Liver (tissue), 9 donors: ENCODE data around the gene IRF2. TPM values are rescaled to one million over a fixed set of nuclear protein-coding genes. Genes with fewer than 3 reads are reported as not detected.

ENCODE experiments used
- DNase-seq: peaks from one replicate; pipeline ENCODE4 v3.0.0-alpha.2; 2017; ENCODE audit warnings: low spot score
- H3K27ac ChIP-seq, 2 donors: one replicate each; pipeline ENCODE4 v1.7.0; 2013; ENCODE audit warnings: inconsistent platforms in 2 of 2, low read length in 2 of 2, control low read depth in 1 of 2, low read depth in 1 of 2, mild to moderate bottlenecking in 1 of 2
- H3K27me3 ChIP-seq, 4 donors: one replicate each; pipeline versions ENCODE4 v1.6.1 to v1.7.0; 2013; ENCODE audit warnings: low read length in 3 of 4, inconsistent platforms in 1 of 4, mild to moderate bottlenecking in 1 of 4, moderate library complexity in 1 of 4; ENCODE audit not compliant: control insufficient read depth in 4 of 4, insufficient read depth in 4 of 4
- H3K36me3 ChIP-seq, 4 donors: one replicate each; pipeline versions ENCODE4 v1.6.1 to v1.7.0; 2013; ENCODE audit warnings: low read length in 3 of 4, mild to moderate bottlenecking in 3 of 4, low read depth in 1 of 4, moderate library complexity in 1 of 4; ENCODE audit not compliant: control insufficient read depth in 4 of 4, insufficient read depth in 3 of 4
- H3K4me1 ChIP-seq, 4 donors: one replicate each; pipeline versions ENCODE4 v1.6.1 to v1.7.0; 2013; ENCODE audit warnings: low read length in 3 of 4, mild to moderate bottlenecking in 3 of 4, moderate library complexity in 1 of 4; ENCODE audit not compliant: control insufficient read depth in 4 of 4, insufficient read depth in 4 of 4
- H3K4me3 ChIP-seq, 3 donors: one replicate each; pipeline versions ENCODE4 v1.6.1 to v1.7.0; 2013; ENCODE audit warnings: low read length in 3 of 3, control low read depth in 1 of 3, low read depth in 1 of 3, mild to moderate bottlenecking in 1 of 3
- H3K9ac ChIP-seq, 2 donors: one replicate each; pipeline ENCODE4 v1.7.0; 2013; ENCODE audit warnings: low read length in 2 of 2, mild to moderate bottlenecking in 2 of 2, moderate library complexity in 2 of 2, control low read depth in 1 of 2, low read depth in 1 of 2
- H3K9me3 ChIP-seq, 4 donors: one replicate each; pipeline versions ENCODE4 v1.6.1 to v1.7.0; 2013; ENCODE audit warnings: low read length in 3 of 4; ENCODE audit not compliant: control insufficient read depth in 4 of 4
- CTCF ChIP-seq: fragments of 150-350 bp; IDR thresholded peaks from 2 replicates; pipeline ENCODE4 v1.5.1; 2017; ENCODE audit warnings: improper control_type of control experiment, low read depth, low read length; ENCODE audit not compliant: missing input control
- EGR1 ChIP-seq, 2 donors: IDR thresholded peaks; 2 replicates each; pipeline ENCODE4 v1.6.1; 2016 to 2018; ENCODE audit warnings: antibody characterized with exemption in 2 of 2, low read depth in 2 of 2
- FOXA1 ChIP-seq: IDR thresholded peaks from 2 replicates; pipeline ENCODE4 v1.6.1; 2016; ENCODE audit warnings: antibody characterized with exemption
- FOXA2 ChIP-seq: IDR thresholded peaks from 2 replicates; pipeline ENCODE4 v1.6.1; 2016; ENCODE audit warnings: antibody characterized with exemption
- GABPA ChIP-seq, 2 donors: IDR thresholded peaks in 1 of 2; conservative IDR thresholded peaks in 1 of 2; 2 replicates each; pipeline ENCODE4 v1.6.1; 2016; ENCODE audit warnings: antibody characterized with exemption in 2 of 2, mild to moderate bottlenecking in 1 of 2, moderate library complexity in 1 of 2
- HNF4A ChIP-seq, 2 donors: conservative IDR thresholded peaks; 2 replicates each; pipeline ENCODE4 v1.6.1; 2016; ENCODE audit warnings: antibody characterized with exemption in 2 of 2, mild to moderate bottlenecking in 2 of 2
- HNF4G ChIP-seq: IDR thresholded peaks from 2 replicates; pipeline ENCODE4 v1.6.1; 2016; ENCODE audit warnings: antibody characterized with exemption
- JUND ChIP-seq, 2 donors: IDR thresholded peaks; 2 replicates each; pipeline ENCODE4 v1.6.1; 2016; ENCODE audit warnings: antibody characterized with exemption in 2 of 2
- MAX ChIP-seq: IDR thresholded peaks from 2 replicates; pipeline ENCODE4 v1.6.1; 2016; ENCODE audit warnings: antibody characterized with exemption
- NR2F2 ChIP-seq: IDR thresholded peaks from 2 replicates; pipeline ENCODE4 v1.6.1; 2016; ENCODE audit warnings: antibody characterized with exemption
- RAD21 ChIP-seq, 2 donors: IDR thresholded peaks; 2 replicates each; pipeline ENCODE4 v1.6.1; 2016; ENCODE audit warnings: antibody characterized with exemption in 2 of 2, mild to moderate bottlenecking in 2 of 2
- RXRA ChIP-seq, 2 donors: IDR thresholded peaks; 2 replicates each; pipeline ENCODE4 v1.6.1; 2017 to 2018; ENCODE audit warnings: antibody characterized with exemption in 2 of 2, mild to moderate bottlenecking in 1 of 2
- SP1 ChIP-seq: IDR thresholded peaks from 2 replicates; pipeline ENCODE4 v1.6.1; 2018; ENCODE audit warnings: antibody characterized with exemption, mild to moderate bottlenecking
- TAF1 ChIP-seq: conservative IDR thresholded peaks from 2 replicates; pipeline ENCODE4 v1.6.1; 2016; ENCODE audit warnings: antibody characterized with exemption, mild to moderate bottlenecking
- WGBS: extraction: QIAGEN DNeasy Blood & Tissue Kit; methylation state at CpG from one replicate; pipeline ENCODE4 v1.1.7; 2013; 5-methylcytosine and 5-hydroxymethylcytosine counted together
- polyA plus RNA-seq, 2 donors: library from polyadenylated mRNA; stranded (reverse) in 1 of 2; unstranded in 1 of 2; fragments of 200-250 nt in 1 of 2; fragments of >200 nt in 1 of 2; fragmentation: Nextera tagmentation in 1 of 2; extraction: Ambion mirVana in 1 of 2; gene quantifications; one replicate each; pipeline versions ENCODE4 v1.2.1 to v1.2.3, GENCODE V29; 2013 to 2015
- total RNA-seq, 2 donors: library from RNA; depleted of rRNA; stranded (reverse); fragments of >200 nt; gene quantifications; one replicate each; pipeline ENCODE4 v1.2.3, GENCODE V29; 2014
- TF ChIP-seq, protein P1 (sequence below): IDR thresholded peaks from 2 replicates; pipeline ENCODE4 v1.6.1; 2016; ENCODE audit warnings: antibody characterized with exemption
- TF ChIP-seq, protein P2 (sequence below): IDR thresholded peaks from 2 replicates; pipeline ENCODE4 v1.6.1; 2016; ENCODE audit warnings: antibody characterized with exemption, mild to moderate bottlenecking
- TF ChIP-seq, protein P3 (sequence below): IDR thresholded peaks from 2 replicates; pipeline ENCODE4 v1.6.1; 2016; ENCODE audit warnings: antibody characterized with exemption
- donor health status: healthy.
- donor health status: healthy.
- donor health status: healthy.
- donor health status: healthy.
- donor health status: healthy.

IRF2 gene
- total and polyA plus RNA-seq, 4 donors: 12.9 to 25.5 (median 22.2) TPM

DNA sequence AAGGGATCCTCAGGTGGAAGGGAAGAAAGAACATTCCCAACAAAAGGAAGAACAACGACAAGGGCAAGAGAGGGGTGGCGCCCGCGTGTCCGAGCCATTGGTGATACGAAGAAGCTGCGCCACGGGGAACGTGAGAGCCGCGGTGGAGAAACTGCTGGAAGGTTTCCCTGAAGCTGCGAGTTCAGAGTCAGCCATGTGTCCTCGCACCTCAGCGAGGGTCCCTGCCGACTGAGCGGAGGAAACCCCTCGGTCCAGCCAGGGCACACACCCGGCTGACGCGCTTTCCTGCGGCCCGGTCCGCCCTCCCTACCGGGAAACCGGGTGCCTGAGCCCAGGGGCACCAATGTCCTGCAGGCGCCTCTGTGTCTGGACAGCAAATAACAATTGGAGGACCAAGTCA is 18.0 kb downstream of the IRF2 start:
- 97% methylated on average over 26 of the region's 26 CpGs for WGBS

More for the DNA sequence above, 18.0 kb downstream of the IRF2 start:
- Histone ChIP-seq H3K4me3 (no peak overlapping the region), H3K27ac (no peak overlapping the region), H3K9me3 (no peaks in the 10 kb centered on the region), H3K4me1 (peaks cover 0 to 30% (median 21%) of the 10 kb centered on the region in 4 donors), H3K36me3 (peaks cover 0 to 3% (median under 1%) of the 10 kb centered on the region in 4 donors), H3K27me3 (no peaks in the 10 kb centered on the region), H3K9ac (no peak overlapping the region)
- TF ChIP-seq RAD21 (IDR thresholded peaks at IDR 0.05) (no peak), JUND (IDR thresholded peaks at IDR 0.05) (no peak), SP1 (no peak), MAX (no peak), NR2F2 (no peak), EGR1 (IDR thresholded peaks at IDR 0.05; ENCODE audit: low read depth in 2 of 2) (no peak), RXRA (IDR thresholded peaks at IDR 0.05) (no peak), FOXA2 (no peak), HNF4A (conservative IDR thresholded peaks at IDR 0.05) (no peak), HNF4G (no peak), FOXA1 (no peak), CTCF (no peak), GABPA (IDR thresholded peaks at IDR 0.05 in 1 of 2, conservative IDR thresholded peaks at IDR 0.05 in 1 of 2) (no peak), TAF1 (no peak)
- TF ChIP-seq, protein P1, sequence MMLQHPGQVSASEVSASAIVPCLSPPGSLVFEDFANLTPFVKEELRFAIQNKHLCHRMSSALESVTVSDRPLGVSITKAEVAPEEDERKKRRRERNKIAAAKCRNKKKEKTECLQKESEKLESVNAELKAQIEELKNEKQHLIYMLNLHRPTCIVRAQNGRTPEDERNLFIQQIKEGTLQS: no peak
- TF ChIP-seq, protein P2, sequence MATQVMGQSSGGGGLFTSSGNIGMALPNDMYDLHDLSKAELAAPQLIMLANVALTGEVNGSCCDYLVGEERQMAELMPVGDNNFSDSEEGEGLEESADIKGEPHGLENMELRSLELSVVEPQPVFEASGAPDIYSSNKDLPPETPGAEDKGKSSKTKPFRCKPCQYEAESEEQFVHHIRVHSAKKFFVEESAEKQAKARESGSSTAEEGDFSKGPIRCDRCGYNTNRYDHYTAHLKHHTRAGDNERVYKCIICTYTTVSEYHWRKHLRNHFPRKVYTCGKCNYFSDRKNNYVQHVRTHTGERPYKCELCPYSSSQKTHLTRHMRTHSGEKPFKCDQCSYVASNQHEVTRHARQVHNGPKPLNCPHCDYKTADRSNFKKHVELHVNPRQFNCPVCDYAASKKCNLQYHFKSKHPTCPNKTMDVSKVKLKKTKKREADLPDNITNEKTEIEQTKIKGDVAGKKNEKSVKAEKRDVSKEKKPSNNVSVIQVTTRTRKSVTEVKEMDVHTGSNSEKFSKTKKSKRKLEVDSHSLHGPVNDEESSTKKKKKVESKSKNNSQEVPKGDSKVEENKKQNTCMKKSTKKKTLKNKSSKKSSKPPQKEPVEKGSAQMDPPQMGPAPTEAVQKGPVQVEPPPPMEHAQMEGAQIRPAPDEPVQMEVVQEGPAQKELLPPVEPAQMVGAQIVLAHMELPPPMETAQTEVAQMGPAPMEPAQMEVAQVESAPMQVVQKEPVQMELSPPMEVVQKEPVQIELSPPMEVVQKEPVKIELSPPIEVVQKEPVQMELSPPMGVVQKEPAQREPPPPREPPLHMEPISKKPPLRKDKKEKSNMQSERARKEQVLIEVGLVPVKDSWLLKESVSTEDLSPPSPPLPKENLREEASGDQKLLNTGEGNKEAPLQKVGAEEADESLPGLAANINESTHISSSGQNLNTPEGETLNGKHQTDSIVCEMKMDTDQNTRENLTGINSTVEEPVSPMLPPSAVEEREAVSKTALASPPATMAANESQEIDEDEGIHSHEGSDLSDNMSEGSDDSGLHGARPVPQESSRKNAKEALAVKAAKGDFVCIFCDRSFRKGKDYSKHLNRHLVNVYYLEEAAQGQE: no peak
- TF ChIP-seq, protein P3, sequence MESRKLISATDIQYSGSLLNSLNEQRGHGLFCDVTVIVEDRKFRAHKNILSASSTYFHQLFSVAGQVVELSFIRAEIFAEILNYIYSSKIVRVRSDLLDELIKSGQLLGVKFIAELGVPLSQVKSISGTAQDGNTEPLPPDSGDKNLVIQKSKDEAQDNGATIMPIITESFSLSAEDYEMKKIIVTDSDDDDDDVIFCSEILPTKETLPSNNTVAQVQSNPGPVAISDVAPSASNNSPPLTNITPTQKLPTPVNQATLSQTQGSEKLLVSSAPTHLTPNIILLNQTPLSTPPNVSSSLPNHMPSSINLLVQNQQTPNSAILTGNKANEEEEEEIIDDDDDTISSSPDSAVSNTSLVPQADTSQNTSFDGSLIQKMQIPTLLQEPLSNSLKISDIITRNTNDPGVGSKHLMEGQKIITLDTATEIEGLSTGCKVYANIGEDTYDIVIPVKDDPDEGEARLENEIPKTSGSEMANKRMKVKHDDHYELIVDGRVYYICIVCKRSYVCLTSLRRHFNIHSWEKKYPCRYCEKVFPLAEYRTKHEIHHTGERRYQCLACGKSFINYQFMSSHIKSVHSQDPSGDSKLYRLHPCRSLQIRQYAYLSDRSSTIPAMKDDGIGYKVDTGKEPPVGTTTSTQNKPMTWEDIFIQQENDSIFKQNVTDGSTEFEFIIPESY: no peak
- no peak for DNase-seq
